ENCODE measurements around the gene ZNF213.
A peak's percentile ranks its signal among the peaks of the same experiment; 100 is the strongest.
"Not testable (repeated sequence)": the region's sequence is repeated elsewhere in the genome, so short reads cannot be mapped to it uniquely, and the experiment has no call there.

Gene ZNF213

GRCh38 chr16:3173892-3174617 is 39.2 kb downstream of the ZNF213 start:
- peak overlapping the region; percentile 37 for H3K4me3 ChIP-seq (ENCODE audit: low read depth, low read length)
- TF ChIP-seq, protein P1, sequence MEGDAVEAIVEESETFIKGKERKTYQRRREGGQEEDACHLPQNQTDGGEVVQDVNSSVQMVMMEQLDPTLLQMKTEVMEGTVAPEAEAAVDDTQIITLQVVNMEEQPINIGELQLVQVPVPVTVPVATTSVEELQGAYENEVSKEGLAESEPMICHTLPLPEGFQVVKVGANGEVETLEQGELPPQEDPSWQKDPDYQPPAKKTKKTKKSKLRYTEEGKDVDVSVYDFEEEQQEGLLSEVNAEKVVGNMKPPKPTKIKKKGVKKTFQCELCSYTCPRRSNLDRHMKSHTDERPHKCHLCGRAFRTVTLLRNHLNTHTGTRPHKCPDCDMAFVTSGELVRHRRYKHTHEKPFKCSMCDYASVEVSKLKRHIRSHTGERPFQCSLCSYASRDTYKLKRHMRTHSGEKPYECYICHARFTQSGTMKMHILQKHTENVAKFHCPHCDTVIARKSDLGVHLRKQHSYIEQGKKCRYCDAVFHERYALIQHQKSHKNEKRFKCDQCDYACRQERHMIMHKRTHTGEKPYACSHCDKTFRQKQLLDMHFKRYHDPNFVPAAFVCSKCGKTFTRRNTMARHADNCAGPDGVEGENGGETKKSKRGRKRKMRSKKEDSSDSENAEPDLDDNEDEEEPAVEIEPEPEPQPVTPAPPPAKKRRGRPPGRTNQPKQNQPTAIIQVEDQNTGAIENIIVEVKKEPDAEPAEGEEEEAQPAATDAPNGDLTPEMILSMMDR (IDR thresholded peaks at IDR 0.05; ENCODE audit: low read depth, low read length, missing control alignments) = peak; percentile 50
- no peak for DNase-seq (ENCODE audit: low read depth)

GRCh38 chr16:3174618-3175148 is 39.9 kb downstream of the ZNF213 start:
- TF ChIP-seq, protein P1 (IDR thresholded peaks at IDR 0.05; ENCODE audit: low read depth, low read length, missing control alignments) = no peak
- DNase-seq (ENCODE audit: low read depth) = no peak
- H3K4me3 ChIP-seq (ENCODE audit: low read depth, low read length) = no peak overlapping the region

GRCh38 chr16:3175157-3176093 is 40.6 kb downstream of the ZNF213 start:
- DNase-seq (ENCODE audit: low read depth) = no peak
- TF ChIP-seq, protein P1 (IDR thresholded peaks at IDR 0.05; ENCODE audit: low read depth, low read length, missing control alignments) = no peak
- no peak overlapping the region for H3K4me3 ChIP-seq (ENCODE audit: low read depth, low read length)

DNA sequence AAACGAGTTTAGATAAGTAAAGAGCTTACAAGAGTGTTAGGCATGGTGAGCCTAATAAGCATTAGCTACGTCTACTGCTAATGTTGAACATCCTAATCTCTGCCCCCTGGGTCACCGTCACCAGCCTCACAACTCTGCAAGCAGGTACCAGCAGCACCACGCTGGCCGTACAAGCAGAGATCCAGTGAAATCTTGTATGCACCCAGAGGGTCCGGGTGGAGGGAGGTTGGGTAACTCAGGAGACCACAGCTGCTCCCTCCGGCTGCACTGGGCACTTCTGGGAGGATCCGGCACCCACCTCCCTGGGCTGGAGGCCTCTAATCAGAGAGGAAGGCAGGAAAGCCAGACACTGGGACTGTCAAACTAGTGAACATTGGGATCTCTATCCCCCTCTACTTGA is 44.8 kb downstream of the ZNF213 start:
- no peak for DNase-seq (ENCODE audit: low read depth)
- TF ChIP-seq, protein P1 (IDR thresholded peaks at IDR 0.05; ENCODE audit: low read depth, low read length, missing control alignments) = no peak

DNA sequence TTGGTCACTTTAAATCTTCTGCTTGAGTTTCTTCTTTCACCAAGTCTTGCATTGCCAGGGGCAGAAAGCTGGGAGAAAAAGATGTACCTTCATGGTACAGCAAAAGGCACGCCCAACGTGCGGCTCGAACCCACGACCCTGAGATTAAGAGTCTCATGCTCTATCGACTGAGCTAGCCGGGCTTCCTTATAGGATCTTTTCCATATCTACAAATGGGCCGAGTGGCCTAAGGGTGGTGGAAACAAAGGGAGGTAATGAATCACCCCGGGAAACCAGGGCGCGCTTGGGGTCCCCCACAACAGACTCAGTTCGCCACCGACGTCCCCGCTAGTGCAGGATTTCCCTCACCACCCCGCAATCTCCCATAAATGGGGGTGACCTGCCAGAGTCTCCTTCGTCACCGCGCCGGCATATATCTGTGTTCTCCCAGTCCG is 45.6 kb downstream of the ZNF213 start:
- no peak for DNase-seq (ENCODE audit: low read depth)
- no peak overlapping the region for H3K4me3 ChIP-seq (ENCODE audit: low read depth, low read length)
- TF ChIP-seq, protein P1 (IDR thresholded peaks at IDR 0.05; ENCODE audit: low read depth, low read length, missing control alignments) = no peak

More for the DNA sequence above, 44.8 kb downstream of the ZNF213 start:
- H3K4me3 ChIP-seq (ENCODE audit: low read depth, low read length) = no peak overlapping the region

- H3K4me3 ChIP-seq (ENCODE audit: low read depth, low read length); DNase-seq (ENCODE audit: low read depth): not testable (repeated sequence)
These were observed 47.4 kb downstream of the ZNF213 start for GRCh38 chr16:3182293-3182607.

Measured in GM12864 (cell line).